ENCODE data around the gene ALG1L2. TPM values are rescaled to one million over a fixed set of nuclear protein-coding genes. Genes with fewer than 3 reads are reported as not detected.
A peak's percentile ranks its signal among the peaks of the same experiment; 100 is the strongest.
"Not testable (repeated sequence)": the region's sequence is repeated elsewhere in the genome, so short reads cannot be mapped to it uniquely, and the experiment has no call there.

ALG1L2 gene
- total and polyA plus RNA-seq, 2 experiments from 2014 or later, result 0.63 TPM; not detected in 1

DNA sequence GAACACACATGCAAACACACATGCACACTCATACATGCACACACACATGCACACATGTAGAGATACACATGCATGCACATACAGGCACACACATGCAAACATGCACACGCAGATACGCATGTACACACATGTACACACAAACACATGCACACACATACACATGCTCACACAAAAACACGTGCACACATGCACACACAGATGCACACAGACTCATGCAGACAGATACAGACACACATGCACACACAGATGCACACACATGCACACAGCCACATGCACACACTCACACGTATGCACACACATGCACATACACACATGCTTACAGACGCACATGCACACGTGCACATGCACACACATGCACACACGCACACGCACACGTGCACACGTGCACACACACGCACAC is 37.3 kb upstream of the ALG1L2 start:
- in situ Hi-C loops (cut with MboI), result no loop called here

DNA sequence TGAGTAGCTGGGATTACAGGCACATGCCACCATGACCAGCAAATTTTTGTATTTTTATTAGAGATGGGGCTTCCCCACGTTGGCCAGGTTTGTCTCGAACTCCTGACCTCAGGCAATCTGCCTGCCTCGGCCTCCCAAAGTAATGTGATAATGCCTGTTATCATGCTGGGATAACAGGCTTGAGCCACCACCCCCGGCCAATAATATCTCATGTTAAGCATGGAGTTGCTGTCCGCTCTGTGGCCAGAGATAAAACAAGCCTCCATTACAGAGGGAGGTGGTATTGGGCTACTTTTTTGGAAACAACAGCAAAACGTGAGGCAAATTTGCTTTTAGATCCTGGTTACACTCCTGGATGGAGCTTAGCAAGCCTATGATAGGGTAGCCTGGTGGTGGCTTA is 32.9 kb upstream of the ALG1L2 start:
- Histone ChIP-seq H3K79me2 (ENCODE audit: insufficient read depth) (no peaks in the 10 kb centered on the region), H3F3A (ENCODE audit: insufficient read depth) (no peaks in the 10 kb centered on the region), H4K20me1 (ENCODE audit: insufficient read depth) (no peaks in the 10 kb centered on the region), H3K9ac (no peak overlapping the region), H3K27me3 (replicated peaks; ENCODE audit: insufficient read depth) (no peaks in the 10 kb centered on the region), H3K27ac (no peak overlapping the region), H3K9me3 (ENCODE audit: low read depth) (no peaks in the 10 kb centered on the region), H3K4me3 (no peak overlapping the region), H2AFZ (no peak overlapping the region), H3K36me3 (ENCODE audit: low read depth) (no peaks in the 10 kb centered on the region), H3K9me2 (ENCODE audit: insufficient read depth) (no peaks in the 10 kb centered on the region), H3K4me1 (ENCODE audit: insufficient read depth) (peaks cover 5% of the 10 kb centered on the region; the same call in 1 of the 2 replicates), H3K4me2 (ENCODE audit: unreplicated experiment) (no peak overlapping the region)
- no peak for TF ChIP-seq EZH2phosphoT487 (IDR thresholded peaks at IDR 0.05; ENCODE audit: insufficient read depth, low read depth)
- TF ChIP-seq EZH2 (IDR thresholded peaks at IDR 0.05; ENCODE audit: insufficient read depth, poor library complexity, severe bottlenecking), result no peak
- 74 to 78% methylated on average over 4 to 6 of the region's 6 CpGs for WGBS, 2 experiments (ENCODE audit: low coverage in 1 of 2, low lambda C conversion rate in 2 of 2, missing lambda C conversion rate in 2 of 2)
- DNase-seq, result no peak
- in situ Hi-C loops (cut with MboI), result no loop called here

More for the DNA sequence above, 37.3 kb upstream of the ALG1L2 start:
- H4K20me1 ChIP-seq (ENCODE audit: insufficient read depth), result no peaks in the 10 kb centered on the region
- no peak overlapping the region for H3K27ac ChIP-seq
- H3K79me2 ChIP-seq (ENCODE audit: insufficient read depth), result no peaks in the 10 kb centered on the region
- no peaks in the 10 kb centered on the region for H3K4me1 ChIP-seq (ENCODE audit: insufficient read depth)
- H2AFZ ChIP-seq, result no peak overlapping the region
- no peaks in the 10 kb centered on the region for H3K9me3 ChIP-seq (ENCODE audit: low read depth)
- no peaks in the 10 kb centered on the region for H3F3A ChIP-seq (ENCODE audit: insufficient read depth)
- H3K4me2 ChIP-seq (ENCODE audit: unreplicated experiment), result no peak overlapping the region
- DNase-seq, result no peak
- TF ChIP-seq EZH2 (IDR thresholded peaks at IDR 0.05; ENCODE audit: insufficient read depth, poor library complexity, severe bottlenecking) (no peak), EZH2phosphoT487 (IDR thresholded peaks at IDR 0.05; ENCODE audit: insufficient read depth, low read depth) (no peak)
- H3K9me2 ChIP-seq (ENCODE audit: insufficient read depth), result no peaks in the 10 kb centered on the region
- H3K27me3 ChIP-seq (replicated peaks; ENCODE audit: insufficient read depth), result no peaks in the 10 kb centered on the region
- H3K9ac ChIP-seq, result no peak overlapping the region
- 66 to 79% methylated on average over 10 to 11 of the region's 11 CpGs for WGBS, 2 experiments (ENCODE audit: low coverage in 1 of 2, low lambda C conversion rate in 2 of 2, missing lambda C conversion rate in 2 of 2)
- no peaks in the 10 kb centered on the region for H3K36me3 ChIP-seq (ENCODE audit: low read depth)
- H3K4me3 ChIP-seq, result no peak overlapping the region

DNA sequence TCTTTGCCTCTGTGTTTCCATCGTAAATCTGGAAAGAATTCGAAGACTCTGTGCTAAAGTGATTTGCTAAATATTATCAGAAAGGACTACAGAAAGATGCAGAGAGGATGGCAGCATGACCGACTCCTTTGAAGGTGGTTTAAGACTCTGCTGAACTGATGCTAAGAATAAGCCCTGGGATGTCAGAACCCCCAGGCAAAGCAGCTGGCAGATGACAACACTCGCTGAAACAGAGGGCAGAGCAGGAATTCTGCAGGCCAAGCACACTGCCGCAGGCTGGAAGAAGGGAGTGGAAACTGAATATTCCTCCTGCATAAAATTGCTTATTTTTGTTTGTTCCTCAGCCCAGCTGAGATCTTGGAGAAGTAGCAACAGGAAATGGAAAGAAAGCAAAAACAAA is 29.3 kb upstream of the ALG1L2 start:
- H4K20me1 ChIP-seq (ENCODE audit: insufficient read depth); H3K4me1 ChIP-seq (ENCODE audit: insufficient read depth); H3K9me3 ChIP-seq (ENCODE audit: low read depth); H3K4me2 ChIP-seq (ENCODE audit: unreplicated experiment); H3K9ac ChIP-seq; H3K4me3 ChIP-seq; H2AFZ ChIP-seq; H3F3A ChIP-seq (ENCODE audit: insufficient read depth); H3K27ac ChIP-seq; H3K79me2 ChIP-seq (ENCODE audit: insufficient read depth); H3K36me3 ChIP-seq (ENCODE audit: low read depth); in situ Hi-C loops (cut with MboI); H3K9me2 ChIP-seq (ENCODE audit: insufficient read depth); H3K27me3 ChIP-seq (replicated peaks; ENCODE audit: insufficient read depth): not testable (repeated sequence)
- peak; percentile 24 for DNase-seq
- WGBS, 2 experiments (ENCODE audit: low coverage in 1 of 2, low lambda C conversion rate in 2 of 2, missing lambda C conversion rate in 2 of 2), result 44 to 47% methylated on average over 5 of the region's 5 CpGs

GRCh38 chr3:130052965-130053364 is 28.7 kb upstream of the ALG1L2 start:
- H3K79me2 ChIP-seq (ENCODE audit: insufficient read depth); in situ Hi-C loops (cut with MboI); H3K4me2 ChIP-seq (ENCODE audit: unreplicated experiment): not testable (repeated sequence)

GRCh38 chr3:130057536-130058266 is 23.9 kb upstream of the ALG1L2 start:
- H2AFZ ChIP-seq; H3K9ac ChIP-seq; H3K27me3 ChIP-seq (replicated peaks; ENCODE audit: insufficient read depth); in situ Hi-C loops (cut with MboI); DNase-seq; H3F3A ChIP-seq (ENCODE audit: insufficient read depth); H3K27ac ChIP-seq; H3K36me3 ChIP-seq (ENCODE audit: low read depth); H3K9me2 ChIP-seq (ENCODE audit: insufficient read depth); H3K9me3 ChIP-seq (ENCODE audit: low read depth); H4K20me1 ChIP-seq (ENCODE audit: insufficient read depth); H3K4me2 ChIP-seq (ENCODE audit: unreplicated experiment); H3K4me3 ChIP-seq; H3K79me2 ChIP-seq (ENCODE audit: insufficient read depth): not testable (repeated sequence)
- H3K4me1 ChIP-seq (ENCODE audit: insufficient read depth), result peaks cover 13% of the 10 kb centered on the region; the same call in 1 of the 2 replicates
- WGBS, 2 experiments (ENCODE audit: low coverage in 1 of 2, low lambda C conversion rate in 2 of 2, missing lambda C conversion rate in 2 of 2), result 77 to 79% methylated on average over 12 to 15 of the region's 15 CpGs

More at GRCh38 chr3:130052965-130053364, 28.7 kb upstream of the ALG1L2 start:
- H3K4me1 ChIP-seq (ENCODE audit: insufficient read depth); H3K4me3 ChIP-seq; H3K27me3 ChIP-seq (replicated peaks; ENCODE audit: insufficient read depth); H3K9me2 ChIP-seq (ENCODE audit: insufficient read depth); DNase-seq; H2AFZ ChIP-seq; H3K36me3 ChIP-seq (ENCODE audit: low read depth); H3K27ac ChIP-seq; H3F3A ChIP-seq (ENCODE audit: insufficient read depth); H3K9ac ChIP-seq; H3K9me3 ChIP-seq (ENCODE audit: low read depth); H4K20me1 ChIP-seq (ENCODE audit: insufficient read depth): not testable (repeated sequence)
- 0 to 4% methylated on average over 1 to 4 of the region's 4 CpGs for WGBS, 2 experiments (ENCODE audit: low coverage in 1 of 2, low lambda C conversion rate in 2 of 2, missing lambda C conversion rate in 2 of 2)

GRCh38 chr3:130058267-130058657 is 23.4 kb upstream of the ALG1L2 start:
- DNase-seq; H3K36me3 ChIP-seq (ENCODE audit: low read depth); H4K20me1 ChIP-seq (ENCODE audit: insufficient read depth); H3K79me2 ChIP-seq (ENCODE audit: insufficient read depth); H3F3A ChIP-seq (ENCODE audit: insufficient read depth); in situ Hi-C loops (cut with MboI); H3K4me3 ChIP-seq; H3K9me3 ChIP-seq (ENCODE audit: low read depth); H3K9me2 ChIP-seq (ENCODE audit: insufficient read depth); H3K27me3 ChIP-seq (replicated peaks; ENCODE audit: insufficient read depth); H3K4me2 ChIP-seq (ENCODE audit: unreplicated experiment); H2AFZ ChIP-seq; H3K4me1 ChIP-seq (ENCODE audit: insufficient read depth); H3K9ac ChIP-seq: not testable (repeated sequence)
- WGBS, 2 experiments (ENCODE audit: low coverage in 1 of 2, low lambda C conversion rate in 2 of 2, missing lambda C conversion rate in 2 of 2), result 49% methylated on average over 2 of the region's 4 CpGs; no CpG with 5 or more reads in 1 of the 2 experiments
- peak overlapping the region; percentile 48; the same call in 1 of the 2 replicates for H3K27ac ChIP-seq

DNA sequence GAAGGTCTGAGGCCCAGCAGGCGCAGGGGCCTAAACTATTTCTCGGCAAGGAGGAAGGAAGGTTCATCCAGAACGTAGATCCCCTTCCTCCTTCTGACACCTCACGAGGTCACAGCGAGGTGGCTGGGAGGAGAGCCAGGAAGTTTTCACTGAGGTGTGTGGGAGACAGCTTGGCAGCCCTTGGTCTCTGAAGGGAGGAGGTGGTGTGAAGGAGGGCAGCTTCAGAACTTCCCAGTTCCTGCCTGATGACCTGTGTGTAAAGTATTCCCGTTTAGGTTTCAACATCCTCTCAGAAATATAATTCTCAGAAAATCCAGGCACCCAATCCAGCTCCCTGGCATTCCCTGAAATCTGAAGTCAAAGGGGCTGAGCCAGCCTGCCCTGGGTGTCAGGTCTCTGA is 22.9 kb upstream of the ALG1L2 start:
- H3K79me2 ChIP-seq (ENCODE audit: insufficient read depth); H3K9ac ChIP-seq; in situ Hi-C loops (cut with MboI); H3K9me2 ChIP-seq (ENCODE audit: insufficient read depth); H3K27me3 ChIP-seq (replicated peaks; ENCODE audit: insufficient read depth); H3F3A ChIP-seq (ENCODE audit: insufficient read depth); H3K4me2 ChIP-seq (ENCODE audit: unreplicated experiment); H3K4me1 ChIP-seq (ENCODE audit: insufficient read depth); H3K4me3 ChIP-seq; H4K20me1 ChIP-seq (ENCODE audit: insufficient read depth); H3K9me3 ChIP-seq (ENCODE audit: low read depth); H3K36me3 ChIP-seq (ENCODE audit: low read depth): not testable (repeated sequence)
- Histone ChIP-seq H3K27ac (peak overlapping the region; percentile 48), H2AFZ (peak overlapping the region; percentile 56; the same call in 1 of the 2 replicates)
- WGBS, 2 experiments (ENCODE audit: low coverage in 1 of 2, low lambda C conversion rate in 2 of 2, missing lambda C conversion rate in 2 of 2), result 24 to 43% methylated on average over 4 to 6 of the region's 6 CpGs
- DNase-seq, result peak; percentile 27

Measured in GM23248 (cell line).